Right cardiac atrium (tissue), 5 donors: ENCODE results near the gene PPFIA1. TPM values are rescaled to one million over a fixed set of nuclear protein-coding genes. Genes with fewer than 3 reads are reported as not detected.
A peak's percentile ranks its signal among the peaks of the same experiment; 100 is the strongest.

Source experiments
- ATAC-seq, 2 donors: fragments of 200-7000 bp; cut with Tn5 transposase; one replicate each; pipeline versions ENCODE4 v1.8.0 to v1.9.1; 2020; ENCODE audit warnings: moderate library complexity in 2 of 2, mild to moderate bottlenecking in 1 of 2
- DNase-seq, 3 donors: peaks; one replicate each; pipeline ENCODE4 v3.0.0-alpha.2; 2020
- H3K27ac ChIP-seq: one replicate; pipeline ENCODE4 v1.5.1; 2013; ENCODE audit warnings: mild to moderate bottlenecking, low read length, control low read depth, moderate library complexity
- H3K27me3 ChIP-seq: one replicate; pipeline ENCODE4 v1.6.1; 2013; ENCODE audit not compliant: control insufficient read depth, insufficient read depth
- H3K4me1 ChIP-seq: one replicate; pipeline ENCODE4 v1.6.1; 2013; ENCODE audit warnings: low read length; ENCODE audit not compliant: control insufficient read depth, insufficient read depth
- H3K4me3 ChIP-seq: one replicate; pipeline ENCODE4 v1.5.1; 2013; ENCODE audit warnings: low read length, control low read depth
- H3K9me3 ChIP-seq: one replicate; pipeline ENCODE4 v1.6.1; 2013; ENCODE audit warnings: low read length; ENCODE audit not compliant: control insufficient read depth
- WGBS: extraction: QIAGEN DNeasy Blood & Tissue Kit; methylation state at CpG from one replicate; pipeline ENCODE4 v1.1.7; 2013; 5-methylcytosine and 5-hydroxymethylcytosine counted together
- intact Hi-C, 4 donors: fragments of 100-400 bp; cut with DNase I; formaldehyde crosslinking; loops; one replicate each; pipeline versions ENCODE4 v1.11.0 to v1.14.0; 2022 to 2023
- long read RNA-seq, 4 donors: library from polyadenylated mRNA; unstranded; transcript quantifications; one replicate each; pipeline ENCODE4 v2.0.0, GENCODE V29; 2020 to 2021
- polyA plus RNA-seq: library from polyadenylated mRNA; stranded (reverse); fragments of 200-250 nt; gene quantifications from one replicate; pipeline ENCODE4 v1.2.3, GENCODE V29; 2013
- total RNA-seq, 4 donors: library from RNA; stranded (reverse); fragmentation: NEBNext Ultra II Directional; extraction: Animal tissue kit (Norgen Biotek cat#: 25700); gene quantifications; one replicate each; pipeline ENCODE4 v1.2.1, GENCODE V29; 2021
- donor health status: healthy with polysubstance abuse.
- donor health status: DM: no; HTN: yes; CAD: no.
- donor health status: DM: no; HTN: no; CAD: no.
- donor health status: DM: no; HTN: yes; CAD: no; lungs with severe emphysema.
- donor health status: DM: yes; HTN: yes; CAD: no.

Gene PPFIA1
- total RNA-seq = 10 to 100 TPM; 36.7 to 44.9 (median 39.4) TPM
- polyA plus RNA-seq = 16.2 TPM
- long read RNA-seq, donor 1, partial matches to known transcripts = 26 of 43 reads
- long read RNA-seq, donor 1, other reads (novel, unspliced or antisense) = 17 of 43 reads
- long read RNA-seq, donor 2, full-length matches to known transcripts = 2 of 18 reads
- long read RNA-seq, donor 2, partial matches to known transcripts = 6 of 18 reads
- long read RNA-seq, donor 2, other reads (novel, unspliced or antisense) = 10 of 18 reads
- long read RNA-seq, donor 3, partial matches to known transcripts = 25 of 37 reads
- long read RNA-seq, donor 3, other reads (novel, unspliced or antisense) = 11 of 37 reads
- long read RNA-seq, donor 4, partial matches to known transcripts = 3 of 18 reads
- long read RNA-seq, donor 4, other reads (novel, unspliced or antisense) = 15 of 18 reads

DNA sequence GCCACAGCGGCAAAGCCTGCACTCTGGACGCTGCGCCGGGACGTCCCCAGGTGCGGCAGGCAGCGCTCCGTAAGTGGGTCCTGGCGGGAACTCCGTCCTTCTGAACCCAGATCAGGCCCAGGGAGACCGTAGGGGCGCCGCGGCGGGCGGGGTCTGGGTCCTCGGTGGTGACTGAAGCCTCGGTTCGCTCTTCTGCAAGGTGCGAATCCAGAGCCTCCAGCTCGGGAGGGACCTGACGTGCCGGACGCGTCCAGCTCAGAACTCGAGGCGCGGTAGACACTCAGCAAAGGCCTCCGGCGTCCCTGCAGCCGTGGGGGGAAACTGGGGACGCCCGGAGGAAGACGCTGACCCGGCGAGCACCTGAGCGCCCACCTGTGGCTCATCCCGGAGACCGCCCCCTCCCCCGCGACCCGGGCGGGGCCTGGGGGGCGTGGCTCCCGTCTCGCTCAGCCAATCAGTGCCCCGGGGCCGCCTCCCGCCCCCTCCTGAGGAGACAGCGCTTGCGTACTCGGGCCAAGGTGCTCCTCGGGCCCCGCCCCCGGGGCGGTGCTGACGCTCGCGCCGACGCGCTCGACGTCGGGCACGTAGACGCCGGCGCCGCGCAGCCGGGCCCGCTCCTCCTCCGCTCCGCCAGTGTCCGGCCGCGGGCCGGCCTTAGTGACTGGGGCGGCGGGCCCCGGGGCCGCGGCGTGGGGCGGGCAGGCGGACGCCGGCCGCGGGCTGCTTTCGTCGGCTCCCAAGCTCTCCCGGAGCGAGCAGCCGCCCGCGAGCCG is at the start of gene PPFIA1:
TSS of gene PPFIA1 (plus strand) at position 587 of the 773 bp plus-strand sequence. CDS start 1,483 bp downstream, outside the sequence.
- Histone ChIP-seq H3K27me3 (no peaks in the 10 kb centered on the region), H3K9me3 (no peaks in the 10 kb centered on the region), H3K4me3 (peak within 1 kb of the TSS; percentile 88), H3K27ac (peak within 1 kb of the TSS; percentile 44), H3K4me1 (peaks cover 2% of the 10 kb centered on the region)
- DNase-seq (peak; percentile 95 to 99 (median 98)), ATAC-seq (peak; percentile 100)
- intact Hi-C loops = no loop called here
- WGBS = under 1% methylated on average over 99 of the region's 99 CpGs

DNA sequence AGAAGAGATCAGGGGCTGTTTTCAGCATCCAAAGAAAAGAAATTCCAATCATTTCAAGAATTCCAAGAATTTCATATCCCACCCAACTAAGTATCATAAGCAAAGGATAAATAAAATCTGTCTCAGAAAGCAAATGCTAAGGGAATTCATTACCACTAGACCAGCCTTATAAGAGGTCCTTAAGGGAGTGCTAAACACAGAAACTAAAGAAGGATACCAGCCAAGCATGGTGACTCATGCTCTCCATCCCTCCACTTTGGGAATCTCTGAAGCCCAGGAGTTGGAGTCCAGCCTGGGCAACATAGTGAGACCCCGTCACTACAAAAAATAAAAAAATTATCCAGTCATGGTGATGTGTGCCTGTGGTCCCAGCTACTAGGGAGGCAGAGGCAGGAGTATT is 49.6 kb upstream of the PPFIA1 start:
- 85% methylated on average over 1 of the region's 1 CpG for WGBS
- DNase-seq (no peak), ATAC-seq (no peak)
- H3K9me3 ChIP-seq = no peaks in the 10 kb centered on the region
- H3K27me3 ChIP-seq = no peaks in the 10 kb centered on the region
- H3K4me1 ChIP-seq = no peaks in the 10 kb centered on the region
- intact Hi-C loops = no loop called here
- no peak overlapping the region for H3K4me3 ChIP-seq
- no peak overlapping the region for H3K27ac ChIP-seq

DNA sequence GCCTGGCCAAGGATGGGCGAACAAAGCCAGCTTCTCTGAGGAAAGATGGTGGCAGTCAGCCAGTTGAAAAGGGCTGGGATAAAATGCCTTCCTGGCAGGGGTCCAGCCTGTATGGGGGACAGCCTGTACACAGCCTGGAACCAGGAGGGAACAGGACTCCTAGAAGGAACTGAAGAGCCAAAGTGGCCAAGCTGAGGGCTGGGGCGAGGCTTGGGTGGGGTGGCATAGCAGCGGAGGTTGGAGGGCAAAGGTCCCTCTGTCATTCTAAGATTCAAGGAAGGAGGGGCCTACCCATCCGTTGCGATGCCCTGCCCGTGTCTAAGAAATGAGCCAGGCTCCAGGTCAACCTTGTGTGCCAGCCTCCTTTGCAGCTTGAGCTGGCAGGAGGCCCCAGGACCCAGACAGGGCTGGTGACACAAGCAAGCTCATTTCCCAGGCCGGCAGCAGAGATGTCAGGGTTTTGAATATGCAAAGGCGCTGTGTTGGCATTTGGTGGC is 44.8 kb upstream of the PPFIA1 start:
- no peaks in the 10 kb centered on the region for H3K27me3 ChIP-seq
- no peak overlapping the region for H3K4me3 ChIP-seq
- DNase-seq (peak in 2 of 3 donors; percentile 47 to 58), ATAC-seq (peak in 1 of 2 donors; percentile 70)
- no peaks in the 10 kb centered on the region for H3K9me3 ChIP-seq
- H3K4me1 ChIP-seq = no peaks in the 10 kb centered on the region
- H3K27ac ChIP-seq = no peak overlapping the region
- WGBS = 68% methylated on average over 8 of the region's 8 CpGs
- intact Hi-C loops = no loop called here

DNA sequence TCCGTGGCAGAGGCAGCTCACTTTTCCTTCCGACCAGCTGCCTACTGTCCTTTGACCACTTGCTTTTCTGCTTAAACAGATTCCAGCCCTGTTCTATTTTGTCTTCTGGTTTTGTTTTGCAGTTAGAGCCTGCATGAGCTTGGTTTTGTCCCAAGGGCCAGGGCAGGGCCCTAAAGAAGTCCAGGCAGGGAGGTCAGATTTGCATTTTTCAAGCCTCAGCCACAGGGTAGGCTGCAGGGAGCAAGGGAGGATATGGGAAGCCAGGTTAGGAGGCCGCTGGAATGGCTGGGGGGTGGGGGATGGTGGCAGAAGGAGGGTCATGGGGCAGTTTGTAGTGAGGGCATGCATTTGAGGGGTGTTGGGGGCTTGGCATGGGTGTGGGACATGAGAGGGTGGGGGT is 44.3 kb upstream of the PPFIA1 start:
- H3K4me3 ChIP-seq = no peak overlapping the region
- no peak overlapping the region for H3K27ac ChIP-seq
- no peaks in the 10 kb centered on the region for H3K27me3 ChIP-seq
- 86% methylated on average over 3 of the region's 3 CpGs for WGBS
- no peaks in the 10 kb centered on the region for H3K9me3 ChIP-seq
- intact Hi-C loops = no loop called here
- no peak for ATAC-seq
- H3K4me1 ChIP-seq = no peaks in the 10 kb centered on the region
- DNase-seq = peak in 1 of 3 donors; percentile 2

DNA sequence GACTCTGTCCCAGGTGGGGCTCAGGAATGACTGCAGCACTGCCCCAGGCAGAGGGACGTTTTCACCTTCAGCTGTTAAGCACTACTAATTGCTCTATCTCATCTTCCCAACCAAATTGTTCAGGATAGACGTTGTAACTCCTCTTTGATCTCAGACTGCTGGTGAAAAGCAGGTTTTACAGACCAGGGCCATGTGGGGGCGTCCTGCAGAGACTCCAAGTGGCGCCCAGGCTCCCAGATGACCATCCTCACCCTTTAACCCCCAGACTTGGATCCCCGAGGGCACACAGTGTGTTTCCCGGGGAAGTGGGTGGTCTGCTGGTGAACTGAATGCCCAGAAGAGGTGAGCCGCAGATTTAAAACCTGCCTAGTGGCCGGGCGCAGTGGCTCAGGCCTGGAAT is 43.5 kb upstream of the PPFIA1 start:
- no peak for ATAC-seq

DNA sequence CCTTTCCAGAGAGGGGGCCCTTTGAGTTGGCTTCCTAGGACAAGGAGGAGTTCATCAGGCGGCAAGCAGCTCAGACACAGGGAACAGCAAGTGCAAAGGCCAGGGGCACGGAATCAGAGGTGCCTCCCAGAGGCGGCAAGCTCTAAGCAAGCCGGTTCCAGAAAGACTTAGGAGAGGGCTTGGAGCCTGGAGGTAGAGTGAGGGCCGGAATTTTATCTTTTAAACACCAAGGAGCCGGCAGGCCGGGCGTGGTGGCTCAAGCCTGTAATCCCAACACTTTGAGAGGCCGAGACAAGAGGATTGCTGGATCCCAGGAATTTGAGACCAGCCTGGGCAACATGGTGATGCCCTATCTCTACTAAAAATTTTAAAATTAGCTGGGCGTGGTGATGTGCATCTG is 40.8 kb upstream of the PPFIA1 start:
- H3K9me3 ChIP-seq = no peaks in the 10 kb centered on the region
- ATAC-seq (no peak), DNase-seq (peak in 1 of 3 donors; percentile 3)
- 89% methylated on average over 10 of the region's 10 CpGs for WGBS
- H3K27ac ChIP-seq = no peak overlapping the region
- H3K4me1 ChIP-seq = peaks cover 2% of the 10 kb centered on the region
- intact Hi-C loops = no loop called here
- H3K27me3 ChIP-seq = no peaks in the 10 kb centered on the region
- no peak overlapping the region for H3K4me3 ChIP-seq

More for the DNA sequence above, 43.5 kb upstream of the PPFIA1 start:
- WGBS = 55% methylated on average over 9 of the region's 9 CpGs
- Histone ChIP-seq H3K27ac (no peak overlapping the region), H3K9me3 (no peaks in the 10 kb centered on the region), H3K27me3 (no peaks in the 10 kb centered on the region), H3K4me1 (peaks cover 2% of the 10 kb centered on the region), H3K4me3 (no peak overlapping the region)
- intact Hi-C loops = no loop called here
- DNase-seq = peak in 1 of 3 donors; percentile 20

DNA sequence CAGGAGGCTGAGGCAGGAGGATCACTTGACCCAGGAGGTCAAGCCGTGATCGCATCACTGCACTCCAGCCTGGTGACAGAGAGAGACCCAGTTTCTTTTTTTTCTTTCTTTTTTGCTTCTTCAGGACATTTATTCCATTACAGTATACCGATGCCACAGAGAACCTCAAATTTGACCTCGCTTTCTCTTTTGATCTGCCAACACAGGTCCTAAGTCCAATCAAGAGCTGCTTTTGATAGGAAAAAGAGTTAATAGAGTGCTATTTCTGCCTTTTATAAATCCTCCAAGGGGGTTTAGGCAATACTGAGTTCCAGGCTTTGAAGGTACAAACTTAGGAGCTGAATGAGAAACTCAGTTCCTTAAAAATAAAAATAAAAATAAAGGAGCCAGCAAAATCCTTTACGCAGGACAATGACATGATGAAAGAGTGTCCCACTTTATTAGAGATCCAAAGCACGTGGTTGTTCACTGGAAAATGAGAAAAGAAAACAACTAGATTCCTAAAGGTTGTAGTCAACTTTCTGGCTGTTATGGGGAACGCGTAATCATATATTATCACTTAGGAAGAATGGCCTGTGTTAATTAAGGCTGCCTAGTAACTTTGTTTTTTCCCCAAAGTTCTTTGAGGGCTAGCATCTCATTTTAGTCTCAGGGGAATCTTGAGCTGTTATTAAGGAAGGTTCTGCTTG is 40.2 kb upstream of the PPFIA1 start:
- ATAC-seq (no peak), DNase-seq (no peak)
- intact Hi-C loops = no loop called here
- Histone ChIP-seq H3K9me3 (no peaks in the 10 kb centered on the region), H3K4me3 (no peak overlapping the region), H3K27me3 (no peaks in the 10 kb centered on the region), H3K27ac (no peak overlapping the region), H3K4me1 (peaks cover 2% of the 10 kb centered on the region)
- WGBS = 71% methylated on average over 8 of the region's 8 CpGs

DNA sequence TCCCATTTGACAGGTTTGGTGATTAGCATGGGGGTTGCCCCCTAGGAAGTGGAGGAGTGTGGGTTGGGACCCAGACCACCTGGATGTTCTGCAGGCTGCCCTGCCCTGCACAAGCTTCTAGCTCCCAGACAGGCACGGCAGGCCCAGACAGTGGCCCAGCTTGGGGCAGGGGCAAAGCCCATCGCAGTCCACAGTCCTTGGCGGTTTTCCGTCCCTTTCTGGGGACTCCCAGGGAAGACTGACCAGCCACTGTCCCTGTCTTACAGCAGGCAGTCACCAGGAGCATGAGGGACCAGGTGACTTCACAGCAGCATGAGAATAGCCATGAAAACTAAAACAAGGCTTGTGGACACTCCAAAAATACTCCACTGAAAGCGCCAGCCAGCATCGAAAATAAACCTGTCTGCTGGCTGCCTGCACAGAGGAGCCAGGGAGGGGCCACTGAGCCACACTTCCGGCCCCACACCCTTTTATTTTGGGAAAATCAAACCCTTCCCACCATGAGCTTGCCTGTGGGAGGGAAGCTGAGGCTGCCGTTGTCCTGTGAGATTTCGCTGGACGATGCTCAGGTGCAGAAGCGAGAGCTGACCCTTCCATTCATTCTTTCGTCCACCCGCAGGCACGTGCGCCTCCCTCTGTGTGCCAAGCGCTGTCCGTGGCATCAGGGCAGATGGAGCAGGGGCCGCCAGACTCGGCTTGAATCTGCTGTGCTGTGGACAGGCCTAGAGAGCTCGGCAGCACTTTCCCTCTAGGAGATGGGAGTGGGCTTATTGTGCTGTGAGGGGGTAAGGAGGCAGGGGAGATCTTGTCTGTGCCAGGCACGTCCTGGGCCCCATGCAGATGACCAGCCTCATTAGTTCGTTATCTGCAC is 39.4 kb upstream of the PPFIA1 start:
- Histone ChIP-seq H3K4me1 (peaks cover 2% of the 10 kb centered on the region), H3K27me3 (no peaks in the 10 kb centered on the region), H3K27ac (no peak overlapping the region), H3K9me3 (no peaks in the 10 kb centered on the region), H3K4me3 (no peak overlapping the region)
- DNase-seq (peak in 1 of 3 donors; percentile 32), ATAC-seq (peak; percentile 37 to 50)
- intact Hi-C loops = no loop called here
- 61% methylated on average over 22 of the region's 22 CpGs for WGBS

DNA sequence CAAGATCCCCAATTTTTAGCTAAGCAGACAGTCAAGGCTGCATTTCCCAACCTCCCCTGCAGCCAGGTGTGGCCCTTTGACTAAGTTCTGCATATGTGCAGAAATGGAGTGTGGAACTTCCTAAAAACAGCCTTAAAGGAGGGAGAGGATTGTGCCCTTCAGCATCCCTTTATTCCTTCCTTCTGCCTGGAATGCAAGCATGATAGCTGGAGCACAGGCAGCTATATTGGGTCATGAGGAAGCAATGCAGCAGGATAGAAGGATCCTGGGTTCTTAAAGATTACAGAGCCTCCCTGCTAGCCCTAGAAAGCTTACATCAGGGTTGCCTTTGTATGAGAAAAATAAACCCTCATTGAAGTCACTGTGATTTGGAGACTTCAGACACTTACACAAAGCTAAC is 37.5 kb upstream of the PPFIA1 start:
- Histone ChIP-seq H3K27me3 (no peaks in the 10 kb centered on the region), H3K4me1 (peaks cover 2% of the 10 kb centered on the region), H3K9me3 (no peaks in the 10 kb centered on the region), H3K4me3 (no peak overlapping the region), H3K27ac (no peak overlapping the region)
- ATAC-seq (no peak), DNase-seq (no peak)
- intact Hi-C loops = no loop called here

DNA sequence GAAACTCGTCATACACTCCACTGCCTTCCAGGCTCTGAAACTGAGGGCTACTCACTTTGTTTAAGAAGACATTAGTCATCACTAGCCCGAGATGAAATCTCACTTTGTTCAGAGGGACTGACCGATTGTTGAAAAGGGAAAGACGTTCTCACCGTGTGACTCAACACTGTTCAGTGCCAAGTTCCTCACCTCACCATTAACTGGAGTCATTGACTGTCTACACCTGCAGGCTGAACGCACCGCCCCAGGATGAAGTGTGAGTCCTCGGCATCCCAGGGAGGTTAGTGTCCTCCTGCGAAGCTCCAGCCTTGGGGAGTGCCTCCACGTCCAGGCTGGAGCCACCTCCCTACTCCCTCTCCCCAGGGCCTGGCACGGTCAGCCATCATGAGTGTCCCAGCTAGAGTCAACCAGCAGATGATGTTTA is 37.0 kb upstream of the PPFIA1 start:
- no peaks in the 10 kb centered on the region for H3K9me3 ChIP-seq
- H3K27ac ChIP-seq = no peak overlapping the region
- H3K27me3 ChIP-seq = no peaks in the 10 kb centered on the region
- ATAC-seq (no peak), DNase-seq (no peak)
- 62% methylated on average over 11 of the region's 11 CpGs for WGBS
- peaks cover 2% of the 10 kb centered on the region for H3K4me1 ChIP-seq
- no peak overlapping the region for H3K4me3 ChIP-seq
- intact Hi-C loops = no loop called here
